Natural killer cell (primary cell): ENCODE measurements around the gene POLG. TPM values are rescaled to one million over a fixed set of nuclear protein-coding genes. Genes with fewer than 3 reads are reported as not detected.
A peak's percentile ranks its signal among the peaks of the same experiment; 100 is the strongest.

ENCODE experiments used
- ATAC-seq, 3 donors: fragments of 150-1000 bp in 2 of 3; fragments of 200-7000 bp in 1 of 3; cut with Tn5 transposase; 1 replicate in 1 of 3; 2 replicates in 2 of 3; pipeline ENCODE4 v1.10.0; 2021; ENCODE audit warnings: mild to moderate bottlenecking in 2 of 3, moderate library complexity in 2 of 3
- DNase-seq, 2 donors: peaks; one replicate each; pipeline versions ENCODE4 v3.0.0 to v3.0.0-alpha.2; 2013 to 2021; ENCODE audit warnings: mixed read lengths in 1 of 2
- H3K27ac ChIP-seq: one replicate; pipeline ENCODE4 v1.5.1; 2013; ENCODE audit warnings: mild to moderate bottlenecking, low read length
- H3K27me3 ChIP-seq: one replicate; pipeline ENCODE4 v1.6.1; 2013; ENCODE audit warnings: low read length; ENCODE audit not compliant: control insufficient read depth, insufficient read depth
- H3K36me3 ChIP-seq: one replicate; pipeline ENCODE4 v1.6.1; 2013; ENCODE audit warnings: low read length; ENCODE audit not compliant: control insufficient read depth, insufficient read depth
- H3K4me1 ChIP-seq: one replicate; pipeline ENCODE4 v1.6.1; 2013; ENCODE audit warnings: low read length; ENCODE audit not compliant: control insufficient read depth, insufficient read depth
- H3K4me3 ChIP-seq: one replicate; pipeline ENCODE4 v1.5.1; 2013; ENCODE audit warnings: low read length
- H3K9me3 ChIP-seq: one replicate; pipeline ENCODE4 v1.6.1; 2013; ENCODE audit warnings: low read length; ENCODE audit not compliant: control insufficient read depth, insufficient read depth
- H3K27ac Mint-ChIP-seq, 2 donors: one replicate each; pipeline ENCODE4 v1.8.0; 2022; ENCODE audit warnings: mild to moderate bottlenecking in 2 of 2, mixed read lengths in 2 of 2, moderate library complexity in 1 of 2
- H3K27me3 Mint-ChIP-seq, 2 donors: one replicate each; pipeline ENCODE4 v1.8.0; 2022; ENCODE audit warnings: low read depth in 2 of 2, mixed read lengths in 2 of 2
- H3K36me3 Mint-ChIP-seq: one replicate; pipeline ENCODE4 v1.8.0; 2022; ENCODE audit warnings: mixed read lengths
- H3K4me1 Mint-ChIP-seq, 2 donors: one replicate each; pipeline ENCODE4 v1.8.0; 2022; ENCODE audit warnings: mixed read lengths in 2 of 2
- H3K4me3 Mint-ChIP-seq: one replicate; pipeline ENCODE4 v1.8.0; 2022; ENCODE audit warnings: mild to moderate bottlenecking, moderate library complexity, mixed read lengths
- H3K9me3 Mint-ChIP-seq, 2 donors: one replicate each; pipeline ENCODE4 v1.8.0; 2022; ENCODE audit warnings: mixed read lengths in 2 of 2
- CTCF ChIP-seq: fragments of 200-600 bp; IDR thresholded peaks from one replicate; pipeline ENCODE4 v1.8.0; 2022; ENCODE audit warnings: antibody characterized with exemption
- WGBS: methylation state at CpG from one replicate; pipeline ENCODE4 v1.1.7; 2013; ENCODE audit warnings: missing lambda C conversion rate; ENCODE audit not compliant: insufficient coverage; 5-methylcytosine and 5-hydroxymethylcytosine counted together
- intact Hi-C: fragments of 100-400 bp; cut with micrococcal nuclease; formaldehyde crosslinking; loops from one replicate; pipeline ENCODE4 v1.14.2; 2022
- total RNA-seq, 4 donors: library from RNA; stranded (reverse); fragments of 120-200 nt in 1 of 4; gene quantifications; one replicate each; pipeline versions ENCODE4 v1.2.3 to v1.2.4, GENCODE V29; 2013 to 2022

POLG gene
- total RNA-seq, 3 donors from 2014 or later (not counting 1 experiment from before 2014, with no cell fraction given), result 205 to 253 (median 238) TPM

DNA sequence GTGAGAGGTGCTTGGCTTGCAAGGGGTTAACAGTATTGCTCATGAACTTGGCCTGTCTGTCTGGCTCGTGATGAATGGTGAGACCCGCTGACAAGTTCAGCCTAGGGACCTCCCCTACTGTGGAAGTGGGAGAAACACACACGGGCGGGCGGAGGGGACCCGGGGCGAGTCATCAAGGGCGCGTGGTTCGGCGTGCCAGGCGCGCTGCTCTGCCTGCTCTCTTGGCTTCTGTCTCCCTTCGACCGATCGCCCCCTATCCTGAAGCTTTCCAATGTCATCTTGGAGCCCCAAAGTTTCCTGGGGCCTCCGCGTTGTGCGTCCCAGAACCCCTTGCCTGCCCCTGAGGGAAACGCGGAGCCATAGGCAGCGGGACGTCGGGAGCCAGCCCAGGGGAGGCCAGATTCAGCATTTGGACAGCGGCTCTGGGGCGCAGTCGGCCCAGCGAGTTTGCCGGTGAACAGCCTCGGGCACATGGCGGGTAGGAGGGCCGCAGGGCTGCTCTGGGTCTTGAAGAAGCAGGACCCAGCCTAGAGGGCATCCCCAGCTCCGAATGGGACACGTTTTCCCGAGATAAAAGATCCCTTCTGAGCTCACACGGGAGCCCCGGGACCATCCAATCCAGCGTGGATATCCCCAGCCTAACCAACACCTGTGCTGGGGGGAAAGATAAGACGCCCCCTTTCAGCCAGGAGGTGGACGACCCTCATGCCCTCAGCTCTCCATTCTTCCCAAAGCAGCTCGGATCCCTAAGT, 27.0 kb upstream of the POLG start:
- Histone ChIP-seq H3K27ac (no peak overlapping the region), H3K4me3 (no peak overlapping the region), H3K36me3 (no peaks in the 10 kb centered on the region), H3K9me3 (no peaks in the 10 kb centered on the region), H3K27me3 (peaks cover 79% of the 10 kb centered on the region), H3K4me1 (peaks cover 21% of the 10 kb centered on the region)
- no peak overlapping the region for H3K27ac Mint-ChIP-seq
- peak; percentile 57 to 81 for DNase-seq
- WGBS, result 12% methylated on average over 41 of the region's 41 CpGs
- peak overlapping the region; percentile 57 for H3K4me3 Mint-ChIP-seq
- H3K36me3 Mint-ChIP-seq, result no peaks in the 10 kb centered on the region
- peaks cover 70 to 80% of the 10 kb centered on the region in 2 donors for H3K27me3 Mint-ChIP-seq
- ATAC-seq, result peak in 2 of 3 donors; percentile 51 to 56
- H3K4me1 Mint-ChIP-seq, result peaks cover 0 to 17% of the 10 kb centered on the region in 2 donors
- no peak for TF ChIP-seq CTCF
- no peaks in the 10 kb centered on the region for H3K9me3 Mint-ChIP-seq
- intact Hi-C loops, result no loop called here

GRCh38 chr15:89360294-89360971, 25.8 kb upstream of the POLG start:
- no peak for DNase-seq
- no peak for TF ChIP-seq CTCF
- Mint-ChIP-seq H3K27me3 (peaks cover 66 to 81% of the 10 kb centered on the region in 2 donors), H3K4me1 (peaks cover 0 to 17% of the 10 kb centered on the region in 2 donors), H3K27ac (no peak overlapping the region), H3K9me3 (no peaks in the 10 kb centered on the region), H3K4me3 (no peak overlapping the region), H3K36me3 (no peaks in the 10 kb centered on the region)
- intact Hi-C loops, result no loop called here
- H3K27ac ChIP-seq, result no peak overlapping the region
- H3K36me3 ChIP-seq, result no peaks in the 10 kb centered on the region
- no peak for ATAC-seq
- H3K27me3 ChIP-seq, result peaks cover 72% of the 10 kb centered on the region
- H3K9me3 ChIP-seq, result no peaks in the 10 kb centered on the region
- 9% methylated on average over 29 of the region's 31 CpGs for WGBS
- peaks cover 21% of the 10 kb centered on the region for H3K4me1 ChIP-seq
- no peak overlapping the region for H3K4me3 ChIP-seq

DNA sequence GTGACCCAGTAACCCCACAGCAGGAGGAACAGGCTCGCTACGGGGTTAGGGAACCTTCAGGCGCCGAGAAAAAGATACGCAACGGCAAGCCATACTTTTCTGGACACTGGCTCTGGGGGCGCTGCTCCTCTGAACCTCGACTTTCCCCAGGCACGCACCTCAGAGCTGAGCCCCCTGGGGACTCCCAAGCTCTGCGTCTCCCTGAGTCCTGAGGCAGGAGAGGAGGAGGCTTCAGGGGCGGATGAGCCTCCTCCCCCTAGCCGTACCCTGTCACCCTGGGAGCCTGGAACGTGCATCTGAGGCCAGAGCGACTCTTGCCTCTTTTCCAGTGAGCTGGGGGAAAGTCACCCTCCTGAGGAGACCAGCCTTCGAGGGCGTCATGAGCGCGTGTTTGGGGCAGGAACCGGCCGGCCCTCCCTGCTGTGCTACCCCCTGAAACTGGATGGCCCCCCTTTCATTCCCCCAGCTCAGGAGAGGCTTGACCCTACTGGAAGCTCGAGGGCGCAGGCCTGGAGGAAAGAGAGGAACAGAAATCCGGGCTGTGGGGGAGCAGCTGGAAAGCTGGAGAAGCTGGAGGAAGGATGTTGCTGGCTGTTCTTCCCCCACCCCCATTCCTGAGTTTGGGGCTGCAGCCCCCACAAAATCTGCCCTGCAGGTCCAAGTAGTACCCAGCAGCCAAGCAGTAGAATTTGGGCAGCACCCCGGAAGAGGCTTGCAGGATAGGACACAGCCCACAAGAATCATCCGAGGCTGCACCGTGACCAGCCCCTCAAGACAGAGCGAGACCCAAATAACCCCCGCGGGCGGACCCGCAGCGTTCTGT, 25.1 kb upstream of the POLG start:
- WGBS, result 15% methylated on average over 32 of the region's 32 CpGs
- ATAC-seq, result no peak
- H3K27ac ChIP-seq, result no peak overlapping the region
- H3K36me3 ChIP-seq, result no peaks in the 10 kb centered on the region
- H3K4me3 Mint-ChIP-seq, result peak overlapping the region; percentile 42
- H3K9me3 Mint-ChIP-seq, result no peaks in the 10 kb centered on the region
- H3K4me1 ChIP-seq, result peaks cover 21% of the 10 kb centered on the region
- H3K9me3 ChIP-seq, result no peaks in the 10 kb centered on the region
- H3K4me3 ChIP-seq, result no peak overlapping the region
- H3K36me3 Mint-ChIP-seq, result no peaks in the 10 kb centered on the region
- no peak overlapping the region for H3K27ac Mint-ChIP-seq
- no peak for DNase-seq
- H3K27me3 Mint-ChIP-seq, result peaks cover 63 to 83% of the 10 kb centered on the region in 2 donors
- no peak for TF ChIP-seq CTCF
- intact Hi-C loops, result no loop called here
- peaks cover 0 to 17% of the 10 kb centered on the region in 2 donors for H3K4me1 Mint-ChIP-seq
- H3K27me3 ChIP-seq, result peaks cover 64% of the 10 kb centered on the region
